ENCODE data around the gene SIRT6. TPM values are rescaled to one million over a fixed set of nuclear protein-coding genes. Genes with fewer than 3 reads are reported as not detected.

Gene SIRT6
- polyA plus RNA-seq, 1 experiment: 22.3 TPM

GRCh38 chr19:4187313-4188122, 5.2 kb upstream of the SIRT6 start:
- H3K4me3 ChIP-seq (ENCODE audit: low read depth, low read length): no peak overlapping the region
- ChIA-PET CTCF (interaction anchor here (0.7 to 2.7 kb wide), 5 partner anchors 9 to 202 kb away, joined by 3 to 19 read pairs (median 3); no protein-coding TSS in a partner anchor), POLR2A (no interaction called here)
- TF ChIP-seq CTCF (IDR thresholded peaks at IDR 0.05; ENCODE audit: insufficient read depth, low read depth, low read length): no peak
- DNase-seq (ENCODE audit: low read depth): no peak
- H3K36me3 ChIP-seq (ENCODE audit: control insufficient read depth, insufficient read depth, low read length): no peaks in the 10 kb centered on the region
- H3K27me3 ChIP-seq (ENCODE audit: control insufficient read depth, insufficient read depth, low read length): no peaks in the 10 kb centered on the region

- no peak overlapping the region for H3K4me3 ChIP-seq (ENCODE audit: low read depth, low read length)
- no peaks in the 10 kb centered on the region for H3K27me3 ChIP-seq (ENCODE audit: control insufficient read depth, insufficient read depth, low read length)
- POLR2A ChIA-PET: no interaction called here
- H3K36me3 ChIP-seq (ENCODE audit: control insufficient read depth, insufficient read depth, low read length): no peaks in the 10 kb centered on the region
- CTCF ChIA-PET: interaction anchor here (0.6 to 2.7 kb wide), 6 partner anchors 11 to 201 kb away, joined by 3 to 19 read pairs (median 4); no protein-coding TSS in a partner anchor
- DNase-seq (ENCODE audit: low read depth): peak; percentile 5
- TF ChIP-seq CTCF (IDR thresholded peaks at IDR 0.05; ENCODE audit: insufficient read depth, low read depth, low read length): peak; percentile 89
Observed at GRCh38 chr19:4186087-4186993, 4.0 kb upstream of the SIRT6 start.

DNA sequence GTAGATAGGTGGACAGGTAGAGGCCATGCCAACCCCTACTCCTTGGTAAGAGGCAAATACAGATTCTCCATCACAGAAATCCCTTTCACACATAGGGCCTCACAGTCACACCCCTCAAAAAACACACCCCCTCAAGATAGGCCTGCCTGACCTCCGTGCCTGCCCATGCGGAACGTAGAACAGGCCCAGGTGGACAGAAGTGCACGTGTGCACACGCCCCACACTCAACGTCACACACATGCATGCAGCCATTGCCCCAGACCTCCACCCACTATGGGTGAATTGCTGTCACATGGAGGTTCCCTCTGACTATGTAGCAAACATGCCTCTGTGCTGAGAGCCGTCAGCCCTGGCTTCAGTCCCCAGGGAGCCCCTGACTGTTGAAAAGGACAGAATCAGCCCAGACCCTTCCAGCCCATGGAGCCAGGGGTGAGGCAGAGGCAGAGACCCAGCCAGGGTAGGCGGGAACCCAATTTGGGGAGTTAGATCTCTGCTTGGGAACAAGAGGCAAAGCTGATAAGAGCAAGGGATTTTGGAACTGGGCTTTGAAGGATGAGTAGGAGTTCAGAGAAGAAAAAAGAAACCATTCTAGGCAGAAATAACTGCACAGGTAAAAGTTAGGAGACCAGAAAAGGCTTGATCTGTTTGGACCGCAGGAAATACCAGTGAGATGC, 3.2 kb upstream of the SIRT6 start:
- ChIA-PET POLR2A (no interaction called here), CTCF (interaction anchor here (2.7 kb wide), 1 partner anchor 15 kb away, joined by 19 read pairs; no protein-coding TSS in a partner anchor)
- Histone ChIP-seq H3K27me3 (ENCODE audit: control insufficient read depth, insufficient read depth, low read length) (no peaks in the 10 kb centered on the region), H3K36me3 (ENCODE audit: control insufficient read depth, insufficient read depth, low read length) (peaks cover under 1% of the 10 kb centered on the region), H3K4me3 (ENCODE audit: low read depth, low read length) (no peak overlapping the region)
- TF ChIP-seq CTCF (IDR thresholded peaks at IDR 0.05; ENCODE audit: insufficient read depth, low read depth, low read length): no peak
- no peak for DNase-seq (ENCODE audit: low read depth)

DNA sequence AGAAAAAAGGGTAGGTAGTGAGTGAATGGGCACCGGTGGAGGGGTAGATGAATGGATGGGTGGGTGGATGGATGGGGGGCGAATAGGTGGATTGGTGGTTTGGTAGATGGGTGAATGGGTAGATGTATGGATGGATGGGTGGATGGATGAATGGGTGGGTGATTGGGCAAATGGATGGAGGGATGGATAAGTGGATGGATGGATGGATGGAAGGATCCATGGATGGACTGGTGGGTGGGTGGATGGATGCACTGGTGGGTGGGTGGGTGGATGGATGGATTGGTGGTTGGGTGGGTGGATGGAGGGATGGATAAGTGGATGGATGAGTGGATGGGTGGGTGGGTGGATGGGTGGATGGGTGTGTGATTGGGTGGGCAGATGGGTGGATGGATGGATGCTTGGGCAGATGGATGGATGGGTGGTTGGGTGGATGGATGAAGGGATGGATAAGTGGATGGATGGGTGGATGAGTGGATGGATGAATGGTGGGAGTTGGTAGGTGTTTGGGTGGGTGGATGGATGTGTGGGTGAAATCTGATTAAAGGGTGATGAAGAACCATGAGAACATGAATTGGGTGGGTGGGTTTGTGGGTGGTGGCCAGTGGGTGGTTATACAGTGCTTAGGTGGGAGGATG, 2.5 kb upstream of the SIRT6 start:
- Histone ChIP-seq H3K27me3 (ENCODE audit: control insufficient read depth, insufficient read depth, low read length) (no peaks in the 10 kb centered on the region), H3K36me3 (ENCODE audit: control insufficient read depth, insufficient read depth, low read length) (peaks cover 5% of the 10 kb centered on the region), H3K4me3 (ENCODE audit: low read depth, low read length) (no peak overlapping the region)
- TF ChIP-seq CTCF (IDR thresholded peaks at IDR 0.05; ENCODE audit: insufficient read depth, low read depth, low read length): no peak
- no peak for DNase-seq (ENCODE audit: low read depth)
- ChIA-PET CTCF (interaction anchor here (1.5 kb wide), 1 partner anchor 197 kb away, joined by 3 read pairs; no protein-coding TSS in a partner anchor), POLR2A (no interaction called here)
